CD14-positive monocyte (primary cell): Measurements from ENCODE around the gene EMC10. TPM values are rescaled to one million over a fixed set of nuclear protein-coding genes. Genes with fewer than 3 reads are reported as not detected.

Experiments used
- DNase-seq, 3 donors: peaks; one replicate each; pipeline ENCODE4 v3.0.0-alpha.2; 2011 to 2022
- H2AFZ ChIP-seq: 2 replicates; pipeline ENCODE4 v1.6.0; 2012; ENCODE audit warnings: mild to moderate bottlenecking, low read depth, low read length, inconsistent platforms; ENCODE audit not compliant: insufficient read depth, poor library complexity, severe bottlenecking
- H3K27ac ChIP-seq, 2 donors: 1 replicate in 1 of 2; 2 replicates in 1 of 2; pipeline ENCODE4 v1.5.1; 2012 to 2013; ENCODE audit warnings: low read length in 2 of 2, control low read depth in 1 of 2, inconsistent platforms in 1 of 2, low read depth in 1 of 2, mild to moderate bottlenecking in 1 of 2
- H3K27me3 ChIP-seq, 2 donors: one replicate each; pipeline versions ENCODE4 v1.6.0 to v1.6.1; 2011 to 2013; ENCODE audit warnings: low read length in 2 of 2; ENCODE audit not compliant: control insufficient read depth in 2 of 2, insufficient read depth in 2 of 2
- H3K36me3 ChIP-seq, 2 donors: replicated peaks in 1 of 2; 1 replicate in 1 of 2; 2 replicates in 1 of 2; pipeline versions ENCODE4 v1.5.1 to v1.6.1; 2012 to 2013; ENCODE audit warnings: low read length in 2 of 2, control low read depth in 1 of 2, inconsistent platforms in 1 of 2, mild to moderate bottlenecking in 1 of 2; ENCODE audit not compliant: insufficient read depth in 2 of 2, control insufficient read depth in 1 of 2
- H3K4me1 ChIP-seq, 2 donors: 1 replicate in 1 of 2; 2 replicates in 1 of 2; pipeline versions ENCODE4 v1.5.1 to v1.6.1; 2012 to 2013; ENCODE audit warnings: low read length in 2 of 2, control low read depth in 1 of 2, inconsistent platforms in 1 of 2, mild to moderate bottlenecking in 1 of 2, moderate library complexity in 1 of 2; ENCODE audit not compliant: insufficient read depth in 2 of 2, control insufficient read depth in 1 of 2
- H3K4me2 ChIP-seq: replicated peaks from 2 replicates; pipeline ENCODE3; 2012; ENCODE audit warnings: low read length, moderate library complexity, mild to moderate bottlenecking; ENCODE audit not compliant: poor library complexity, severe bottlenecking; ENCODE audit errors: extremely low read depth
- H3K4me3 ChIP-seq, 3 experiments: fragments of 200-600 bp in 1 of 3; sonication (generic) in 1 of 3; replicated peaks in 1 of 3; 1 replicate in 2 of 3; 2 replicates in 1 of 3; pipeline ENCODE4 v1.5.1; 2011 to 2013; ENCODE audit warnings: low read length in 3 of 3, mild to moderate bottlenecking in 3 of 3, control low read depth in 2 of 3, low read depth in 2 of 3, inconsistent platforms in 1 of 3, moderate library complexity in 1 of 3
- H3K79me2 ChIP-seq: 2 replicates; pipeline ENCODE4 v1.6.0; 2012; ENCODE audit warnings: mild to moderate bottlenecking, control low read depth, inconsistent platforms, low read length, moderate library complexity; ENCODE audit not compliant: insufficient read depth
- H3K9ac ChIP-seq: 2 replicates; pipeline ENCODE4 v1.6.0; 2017; ENCODE audit warnings: low read length, mild to moderate bottlenecking; ENCODE audit not compliant: insufficient read depth, poor library complexity, severe bottlenecking
- H3K9me3 ChIP-seq, 2 donors: replicated peaks in 1 of 2; 1 replicate in 1 of 2; 2 replicates in 1 of 2; pipeline versions ENCODE4 v1.5.1 to v1.6.1; 2012 to 2013; ENCODE audit warnings: low read length in 2 of 2, control low read depth in 1 of 2; ENCODE audit not compliant: control insufficient read depth in 1 of 2, insufficient read depth in 1 of 2
- H4K20me1 ChIP-seq: 2 replicates; pipeline ENCODE4 v1.6.0; 2012; ENCODE audit warnings: mild to moderate bottlenecking, low read length, control low read depth, moderate library complexity; ENCODE audit not compliant: insufficient read depth
- H3K27ac Mint-ChIP-seq, 7 donors: one replicate each; pipeline ENCODE4 v1.8.0; 2020; ENCODE audit warnings: mild to moderate bottlenecking in 7 of 7, mixed read lengths in 7 of 7, moderate library complexity in 6 of 7, inconsistent platforms in 2 of 7
- H3K27me3 Mint-ChIP-seq, 3 donors: one replicate each; pipeline ENCODE4 v1.8.0; 2021 to 2022; ENCODE audit warnings: low read depth in 3 of 3, mild to moderate bottlenecking in 3 of 3, mixed read lengths in 3 of 3, moderate library complexity in 3 of 3, inconsistent platforms in 1 of 3
- H3K36me3 Mint-ChIP-seq, 2 donors: one replicate each; pipeline ENCODE4 v1.8.0; 2020; ENCODE audit warnings: mixed read lengths in 2 of 2, inconsistent platforms in 1 of 2, mild to moderate bottlenecking in 1 of 2
- H3K4me1 Mint-ChIP-seq: one replicate; pipeline ENCODE4 v1.8.0; 2020; ENCODE audit warnings: mild to moderate bottlenecking, mixed read lengths
- H3K4me3 Mint-ChIP-seq, 2 donors: one replicate each; pipeline ENCODE4 v1.8.0; 2020; ENCODE audit warnings: mild to moderate bottlenecking in 2 of 2, mixed read lengths in 2 of 2, moderate library complexity in 1 of 2
- H3K9me3 Mint-ChIP-seq, 7 donors: one replicate each; pipeline ENCODE4 v1.8.0; 2020 to 2022; ENCODE audit warnings: mixed read lengths in 7 of 7, mild to moderate bottlenecking in 6 of 7, moderate library complexity in 6 of 7, inconsistent platforms in 2 of 7
- WGBS: methylation state at CpG from one replicate; pipeline ENCODE4 v1.1.5; 2013; ENCODE audit warnings: missing lambda C conversion rate; ENCODE audit not compliant: insufficient coverage; 5-methylcytosine and 5-hydroxymethylcytosine counted together
- intact Hi-C, 2 donors: fragments of 100-400 bp; cut with micrococcal nuclease; formaldehyde crosslinking; loops; one replicate each; pipeline versions ENCODE4 v1.15.0 to v1.15.1; 2023
- polyA plus RNA-seq, 3 donors: library from polyadenylated mRNA; depleted of rRNA in 1 of 3; unstranded in 2 of 3; stranded (reverse) in 1 of 3; fragments of 300-500 nt in 2 of 3; fragments of >200 nt in 1 of 3; fragmentation: Illumina TruSeq in 2 of 3; gene quantifications; 1 replicate in 2 of 3; 2 replicates in 1 of 3; pipeline ENCODE4 v1.2.3, GENCODE V29; 2012 to 2021
- TF ChIP-seq, protein P1 (sequence below): fragments of 200-600 bp; IDR thresholded peaks from one replicate; pipeline ENCODE4 v1.8.0; 2022; ENCODE audit warnings: antibody characterized with exemption, mild to moderate bottlenecking

Gene EMC10
- polyA plus RNA-seq, 3 donors = 8.5 to 50.4 (median 9.3) TPM

GRCh38 chr19:50476907-50477238 is 566 bp downstream of the EMC10 start:
- Histone ChIP-seq H4K20me1 (peaks cover 32% of the 10 kb centered on the region), H3K4me3 (peak overlapping the region; percentile 64 to 98 (median 97)), H3K27ac (peak overlapping the region; percentile 70 to 86), H2AFZ (peak overlapping the region; percentile 95), H3K4me1 (peaks cover 11 to 12% of the 10 kb centered on the region in 2 donors), H3K4me2 (peak overlapping the region; percentile 87), H3K36me3 (peaks cover 31 to 42% of the 10 kb centered on the region in 2 donors), H3K9ac (peak overlapping the region; percentile 92), H3K27me3 (no peaks in the 10 kb centered on the region), H3K79me2 (peaks cover 29% of the 10 kb centered on the region), H3K9me3 (no peaks in the 10 kb centered on the region)
- TF ChIP-seq, protein P1, sequence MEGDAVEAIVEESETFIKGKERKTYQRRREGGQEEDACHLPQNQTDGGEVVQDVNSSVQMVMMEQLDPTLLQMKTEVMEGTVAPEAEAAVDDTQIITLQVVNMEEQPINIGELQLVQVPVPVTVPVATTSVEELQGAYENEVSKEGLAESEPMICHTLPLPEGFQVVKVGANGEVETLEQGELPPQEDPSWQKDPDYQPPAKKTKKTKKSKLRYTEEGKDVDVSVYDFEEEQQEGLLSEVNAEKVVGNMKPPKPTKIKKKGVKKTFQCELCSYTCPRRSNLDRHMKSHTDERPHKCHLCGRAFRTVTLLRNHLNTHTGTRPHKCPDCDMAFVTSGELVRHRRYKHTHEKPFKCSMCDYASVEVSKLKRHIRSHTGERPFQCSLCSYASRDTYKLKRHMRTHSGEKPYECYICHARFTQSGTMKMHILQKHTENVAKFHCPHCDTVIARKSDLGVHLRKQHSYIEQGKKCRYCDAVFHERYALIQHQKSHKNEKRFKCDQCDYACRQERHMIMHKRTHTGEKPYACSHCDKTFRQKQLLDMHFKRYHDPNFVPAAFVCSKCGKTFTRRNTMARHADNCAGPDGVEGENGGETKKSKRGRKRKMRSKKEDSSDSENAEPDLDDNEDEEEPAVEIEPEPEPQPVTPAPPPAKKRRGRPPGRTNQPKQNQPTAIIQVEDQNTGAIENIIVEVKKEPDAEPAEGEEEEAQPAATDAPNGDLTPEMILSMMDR = no peak
- Mint-ChIP-seq H3K9me3 (peaks cover 0 to 13% (median 2%) of the 10 kb centered on the region in 7 donors), H3K27ac (peak overlapping the region; percentile 90 to 96 (median 93)), H3K4me1 (peaks cover 14% of the 10 kb centered on the region), H3K36me3 (peaks cover 30 to 43% of the 10 kb centered on the region in 2 donors), H3K27me3 (peaks cover 0 to 6% (median 5%) of the 10 kb centered on the region in 3 donors), H3K4me3 (peak overlapping the region; percentile 98 to 99)
- no peak for DNase-seq
- WGBS = 7% methylated on average over 11 of the region's 20 CpGs
- intact Hi-C loops = loop anchor here (1.0 to 2.0 kb wide), 2 partner anchors 34 kb away; partner anchors contain the start of gene JOSD2 (in 2 of the 2)

- peaks cover 39 to 50% of the 10 kb centered on the region in 2 donors for H3K36me3 ChIP-seq
- H3K79me2 ChIP-seq = peaks cover 29% of the 10 kb centered on the region
- no peaks in the 10 kb centered on the region for H3K27me3 ChIP-seq
- Mint-ChIP-seq H3K36me3 (peaks cover 36 to 52% of the 10 kb centered on the region in 2 donors), H3K9me3 (peaks cover 0 to 13% (median 2%) of the 10 kb centered on the region in 7 donors), H3K4me3 (no peak overlapping the region), H3K27ac (peak overlapping the region in 5 of 7 donors; percentile 25 to 93 (median 90)), H3K4me1 (peaks cover 14% of the 10 kb centered on the region), H3K27me3 (peaks cover 0 to 5% (median 3%) of the 10 kb centered on the region in 3 donors)
- TF ChIP-seq, protein P1 = no peak
- H3K9me3 ChIP-seq = no peaks in the 10 kb centered on the region
- peaks cover 11 to 12% of the 10 kb centered on the region in 2 donors for H3K4me1 ChIP-seq
- peaks cover 36% of the 10 kb centered on the region for H4K20me1 ChIP-seq
- peak overlapping the region in 1 of 3 experiments; percentile 98 for H3K4me3 ChIP-seq
- intact Hi-C loops = loop anchor here in 1 of 2 donors (2.0 kb wide), 1 partner anchor 33 kb away; the partner anchor contains the start of gene JOSD2
- WGBS = 96% methylated on average over 12 of the region's 17 CpGs
- H2AFZ ChIP-seq = no peak overlapping the region
- peak overlapping the region; percentile 87 for H3K4me2 ChIP-seq
- no peak overlapping the region for H3K9ac ChIP-seq
- DNase-seq = no peak
- H3K27ac ChIP-seq = peak overlapping the region in 1 of 2 donors; percentile 86
Observed at GRCh38 chr19:50477751-50478515, 1.6 kb downstream of the EMC10 start.
